22Rv1 (cell line): Measurements from ENCODE around the gene PPM1F.

Source experiments
- H3K27ac ChIP-seq: fragments of 450-650 bp; 2 replicates; pipeline ENCODE4 v1.5.1; 2017
- ZFX ChIP-seq: fragments of 450-650 bp; IDR thresholded peaks from 2 replicates; pipeline ENCODE4 v1.6.1; 2017; ENCODE audit warnings: antibody characterized with exemption, borderline replicate concordance
- TF ChIP-seq, protein P1 (sequence below): fragments of 450-650 bp; IDR thresholded peaks from 2 replicates; pipeline ENCODE4 v1.5.1; 2017; ENCODE audit warnings: mild to moderate bottlenecking

PPM1F gene

DNA sequence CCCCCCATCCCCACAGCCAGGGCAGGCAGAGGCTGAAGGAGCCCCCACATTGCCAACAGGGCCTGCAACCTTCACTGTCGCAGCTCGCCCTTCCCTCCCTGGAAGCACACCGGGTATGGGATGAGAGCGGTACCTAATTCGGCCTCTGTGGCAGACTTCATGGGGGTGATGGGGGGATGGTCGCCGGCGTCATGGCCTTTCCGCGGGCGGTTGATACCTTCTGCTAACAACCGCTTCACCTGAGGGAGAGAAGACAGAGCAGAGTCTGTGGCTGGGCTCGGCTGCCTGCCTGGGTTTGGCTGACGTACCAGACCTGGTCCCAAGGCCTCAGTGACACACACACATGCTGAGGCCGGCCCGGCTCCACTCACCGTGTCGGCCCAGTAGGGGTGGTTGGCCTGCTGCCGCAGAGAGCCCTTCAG is 11.2 kb upstream of the PPM1F start:
- TF ChIP-seq ZFX, result no peak
- TF ChIP-seq, protein P1, sequence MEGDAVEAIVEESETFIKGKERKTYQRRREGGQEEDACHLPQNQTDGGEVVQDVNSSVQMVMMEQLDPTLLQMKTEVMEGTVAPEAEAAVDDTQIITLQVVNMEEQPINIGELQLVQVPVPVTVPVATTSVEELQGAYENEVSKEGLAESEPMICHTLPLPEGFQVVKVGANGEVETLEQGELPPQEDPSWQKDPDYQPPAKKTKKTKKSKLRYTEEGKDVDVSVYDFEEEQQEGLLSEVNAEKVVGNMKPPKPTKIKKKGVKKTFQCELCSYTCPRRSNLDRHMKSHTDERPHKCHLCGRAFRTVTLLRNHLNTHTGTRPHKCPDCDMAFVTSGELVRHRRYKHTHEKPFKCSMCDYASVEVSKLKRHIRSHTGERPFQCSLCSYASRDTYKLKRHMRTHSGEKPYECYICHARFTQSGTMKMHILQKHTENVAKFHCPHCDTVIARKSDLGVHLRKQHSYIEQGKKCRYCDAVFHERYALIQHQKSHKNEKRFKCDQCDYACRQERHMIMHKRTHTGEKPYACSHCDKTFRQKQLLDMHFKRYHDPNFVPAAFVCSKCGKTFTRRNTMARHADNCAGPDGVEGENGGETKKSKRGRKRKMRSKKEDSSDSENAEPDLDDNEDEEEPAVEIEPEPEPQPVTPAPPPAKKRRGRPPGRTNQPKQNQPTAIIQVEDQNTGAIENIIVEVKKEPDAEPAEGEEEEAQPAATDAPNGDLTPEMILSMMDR, result no peak
- H3K27ac ChIP-seq, result no peak overlapping the region

- H3K27ac ChIP-seq, result no peak overlapping the region
- TF ChIP-seq, protein P1, result no peak
- no peak for TF ChIP-seq ZFX
These were observed 10.6 kb upstream of the PPM1F start for GRCh38 chr22:21963286-21963685.

GRCh38 chr22:21962655-21962949 is 10.0 kb upstream of the PPM1F start:
- no peak for TF ChIP-seq ZFX
- TF ChIP-seq, protein P1, result no peak
- H3K27ac ChIP-seq, result no peak overlapping the region

DNA sequence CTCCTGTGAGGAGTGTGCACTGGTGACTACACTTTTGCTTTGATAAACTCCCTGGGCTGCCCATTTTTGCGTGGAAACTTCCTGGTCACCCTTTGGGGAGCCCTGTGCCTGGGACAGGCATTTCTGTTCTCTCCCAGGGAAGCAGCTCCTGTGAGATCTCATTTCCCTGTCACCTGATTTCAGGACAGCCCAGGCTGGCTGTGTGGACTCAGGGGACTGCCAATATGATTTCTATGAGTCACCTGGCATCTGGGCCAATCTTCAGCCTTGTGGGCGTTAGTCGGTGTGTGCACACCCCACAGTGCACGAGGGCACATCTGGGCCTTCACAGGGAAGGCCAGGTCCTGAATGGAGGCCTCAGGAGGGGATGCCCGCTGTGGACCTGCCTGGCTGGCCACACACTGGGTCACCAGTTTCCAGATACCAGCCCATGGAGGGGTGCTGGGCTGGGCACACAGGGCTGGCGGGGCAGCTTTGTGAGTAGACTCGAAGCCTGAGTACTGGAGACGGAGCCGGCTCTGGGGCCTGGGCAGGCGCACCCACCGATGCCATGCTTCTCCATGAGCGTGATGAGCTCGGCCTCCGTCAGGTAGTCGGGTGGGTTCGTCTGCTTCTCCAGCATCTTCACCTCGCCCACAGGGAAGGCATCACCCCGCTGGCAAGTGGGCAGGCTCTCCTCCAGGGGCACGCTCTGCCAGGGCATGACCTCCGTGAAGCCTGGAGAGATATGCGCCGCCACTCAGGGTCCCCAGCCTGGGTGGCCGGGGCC is 9.4 kb upstream of the PPM1F start:
- no peak overlapping the region for H3K27ac ChIP-seq
- TF ChIP-seq ZFX, result no peak
- TF ChIP-seq, protein P1, result no peak

GRCh38 chr22:21961127-21961867 is 8.6 kb upstream of the PPM1F start:
- no peak overlapping the region for H3K27ac ChIP-seq
- TF ChIP-seq, protein P1, result no peak
- TF ChIP-seq ZFX, result no peak

DNA sequence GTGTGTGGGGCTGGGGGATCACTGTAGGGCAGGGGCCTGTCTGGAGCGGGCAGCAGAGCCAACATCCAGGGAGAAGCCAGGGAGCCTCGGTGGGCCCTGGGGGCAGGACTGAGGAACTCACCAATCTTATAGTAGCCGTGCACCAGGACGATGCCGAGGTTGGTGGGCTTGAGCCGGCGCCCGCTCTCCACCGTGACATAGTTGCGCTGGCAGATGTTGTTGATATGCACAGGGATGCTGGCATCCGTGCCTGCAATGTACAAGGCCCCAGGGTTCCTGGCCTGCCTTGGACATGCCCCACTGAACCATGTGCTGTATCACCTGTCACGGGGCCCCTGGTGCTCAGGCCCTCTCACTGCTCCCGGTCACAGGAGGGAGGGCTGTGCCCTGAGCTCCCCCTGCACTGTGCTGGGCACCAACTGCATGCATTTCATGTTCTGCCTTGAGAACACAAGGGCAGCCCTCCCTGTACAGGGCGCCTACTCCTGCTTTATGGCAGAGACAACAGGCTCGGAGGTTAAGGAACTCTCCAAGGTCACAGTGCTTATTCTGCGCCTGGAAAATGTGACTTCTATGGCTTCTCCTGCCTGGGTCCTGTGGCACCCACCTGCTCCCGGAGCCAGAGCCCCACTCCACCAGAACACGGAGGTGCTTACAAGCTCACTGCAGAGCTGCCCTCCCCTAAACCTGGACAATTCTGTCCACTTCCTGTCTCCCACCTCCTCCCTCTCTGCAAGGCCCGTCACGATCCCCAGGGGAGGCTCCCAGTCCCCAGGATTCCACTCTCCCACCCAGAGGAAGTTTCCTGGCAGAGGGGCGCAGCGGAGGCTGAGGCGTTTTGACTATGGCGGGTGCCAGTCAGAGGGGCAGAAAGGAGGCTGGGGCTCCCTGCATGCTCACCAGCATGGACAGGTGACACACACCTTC is 7.8 kb upstream of the PPM1F start:
- H3K27ac ChIP-seq, result no peak overlapping the region
- no peak for TF ChIP-seq ZFX
- TF ChIP-seq, protein P1, result no peak
